Hepatocyte (in vitro differentiated cells): Measurements from ENCODE around the gene IDUA.

Experiments used
- CTCF ChIP-seq: fragments of 200-600 bp; sonication (generic); IDR thresholded peaks from 2 replicates; pipeline ENCODE4 v1.5.1; 2016; ENCODE audit warnings: antibody characterized with exemption, mild to moderate bottlenecking; ENCODE audit not compliant: poor library complexity
- EZH2 ChIP-seq: fragments of 200-600 bp; sonication (generic); IDR thresholded peaks from 2 replicates; pipeline ENCODE4 v1.6.1; 2016; ENCODE audit warnings: antibody characterized with exemption, mild to moderate bottlenecking, borderline replicate concordance

GRCh38 chr4:1022051-1022738 is 35.4 kb downstream of the IDUA start:
- TF ChIP-seq CTCF, result no peak
- TF ChIP-seq EZH2, result no peak
